Choroid plexus epithelial cell (primary cell): ENCODE measurements around the gene PER3.

ENCODE experiments used
- DNase-seq: peaks from one replicate; pipeline ENCODE4 v3.0.0-alpha.2; 2010; ENCODE audit warnings: low read depth
- H3K4me3 ChIP-seq: 2 replicates; pipeline ENCODE4 v1.5.1; 2011; ENCODE audit warnings: low read depth, mild to moderate bottlenecking, control low read depth, low read length, moderate library complexity
- TF ChIP-seq, protein P1 (sequence below): conservative IDR thresholded peaks from 2 replicates; pipeline ENCODE4 v1.5.1; 2011; ENCODE audit warnings: low read depth, mild to moderate bottlenecking, control low read depth, inconsistent platforms, low read length, moderate library complexity

The PER3 gene

DNA sequence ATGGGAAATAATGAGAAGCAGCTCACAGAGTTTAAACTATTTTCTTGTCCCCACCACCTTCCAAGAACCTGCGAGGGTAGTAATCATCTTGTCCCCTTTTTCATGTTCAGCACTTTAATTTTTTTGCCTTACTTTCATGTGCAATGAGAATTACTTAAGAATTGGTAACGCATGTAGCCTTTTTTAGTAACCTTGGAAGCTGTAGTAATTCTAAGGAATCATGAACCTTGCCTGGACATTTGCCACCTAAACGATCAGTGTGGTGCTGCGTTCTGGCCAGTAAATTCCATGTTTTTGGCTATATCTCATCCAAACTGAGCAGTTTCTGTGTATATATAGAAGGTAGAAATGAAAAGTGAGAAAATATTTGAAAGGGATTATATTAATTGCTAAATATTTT, 16.9 kb upstream of the PER3 start:
- TF ChIP-seq, protein P1, sequence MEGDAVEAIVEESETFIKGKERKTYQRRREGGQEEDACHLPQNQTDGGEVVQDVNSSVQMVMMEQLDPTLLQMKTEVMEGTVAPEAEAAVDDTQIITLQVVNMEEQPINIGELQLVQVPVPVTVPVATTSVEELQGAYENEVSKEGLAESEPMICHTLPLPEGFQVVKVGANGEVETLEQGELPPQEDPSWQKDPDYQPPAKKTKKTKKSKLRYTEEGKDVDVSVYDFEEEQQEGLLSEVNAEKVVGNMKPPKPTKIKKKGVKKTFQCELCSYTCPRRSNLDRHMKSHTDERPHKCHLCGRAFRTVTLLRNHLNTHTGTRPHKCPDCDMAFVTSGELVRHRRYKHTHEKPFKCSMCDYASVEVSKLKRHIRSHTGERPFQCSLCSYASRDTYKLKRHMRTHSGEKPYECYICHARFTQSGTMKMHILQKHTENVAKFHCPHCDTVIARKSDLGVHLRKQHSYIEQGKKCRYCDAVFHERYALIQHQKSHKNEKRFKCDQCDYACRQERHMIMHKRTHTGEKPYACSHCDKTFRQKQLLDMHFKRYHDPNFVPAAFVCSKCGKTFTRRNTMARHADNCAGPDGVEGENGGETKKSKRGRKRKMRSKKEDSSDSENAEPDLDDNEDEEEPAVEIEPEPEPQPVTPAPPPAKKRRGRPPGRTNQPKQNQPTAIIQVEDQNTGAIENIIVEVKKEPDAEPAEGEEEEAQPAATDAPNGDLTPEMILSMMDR = no peak
- DNase-seq = no peak
- H3K4me3 ChIP-seq = no peak overlapping the region

- TF ChIP-seq, protein P1 = no peak
- DNase-seq = no peak
- H3K4me3 ChIP-seq = no peak overlapping the region
Measured at GRCh38 chr1:7768583-7768982, 15.5 kb upstream of the PER3 start.

- TF ChIP-seq, protein P1 = no peak
- DNase-seq = no peak
- no peak overlapping the region for H3K4me3 ChIP-seq
Measured at GRCh38 chr1:7769673-7770412, 14.2 kb upstream of the PER3 start.

- TF ChIP-seq, protein P1 = no peak
- H3K4me3 ChIP-seq = peak overlapping the region; percentile 79
- DNase-seq = peak; percentile 4
Measured at GRCh38 chr1:7770669-7770996, 13.5 kb upstream of the PER3 start.

DNA sequence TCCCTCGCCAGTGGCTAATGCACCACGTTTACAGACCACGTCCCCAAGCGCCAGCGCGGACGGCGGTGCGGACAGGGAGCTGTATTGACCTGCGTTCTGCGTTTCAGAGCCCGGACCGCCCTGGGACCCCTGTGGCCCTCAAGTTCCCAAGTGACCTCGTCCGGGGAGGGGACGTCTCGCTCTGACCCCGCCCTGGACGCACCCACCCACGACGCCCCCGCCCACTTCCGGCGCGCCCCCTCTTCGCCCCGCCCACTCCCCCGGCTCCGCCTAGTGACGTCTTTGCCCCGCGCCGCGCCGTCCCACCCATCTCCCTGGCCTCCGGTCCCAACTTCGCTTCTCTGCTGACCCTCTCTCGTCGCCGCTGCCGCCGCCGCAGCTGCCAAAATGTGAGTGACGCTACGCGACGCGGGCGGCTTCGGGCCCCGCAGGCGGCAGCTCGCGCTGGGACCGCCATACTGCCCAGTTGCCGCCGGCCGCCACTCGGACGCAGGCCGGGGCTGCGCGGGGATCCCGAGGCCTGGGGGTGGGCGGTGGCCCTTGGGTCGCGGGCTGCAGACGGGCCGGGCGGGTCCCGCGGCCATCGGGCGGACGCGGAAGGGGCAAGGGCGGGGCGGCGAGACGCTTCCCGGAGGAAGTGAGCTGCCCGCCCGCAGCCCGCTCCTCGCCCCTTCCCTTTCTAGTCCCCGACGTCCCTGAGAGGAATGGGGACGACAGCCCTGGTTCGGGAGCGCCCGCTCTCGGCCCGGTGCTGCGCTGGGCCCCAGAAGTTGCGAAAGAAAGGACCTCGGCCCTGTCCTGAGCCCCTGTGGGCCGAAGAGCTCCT, 12.9 kb upstream of the PER3 start, which contains the start of gene VAMP3:
TSS of gene VAMP3 (plus strand) at position 300 of the 826 bp plus-strand sequence. CDS start at position 388, 88 bp downstream.
- TF ChIP-seq, protein P1 = no peak
- peak; percentile 78 for DNase-seq
- peak within 1 kb of the TSS; percentile 79 for H3K4me3 ChIP-seq

- H3K4me3 ChIP-seq = peak overlapping the region; percentile 79
- DNase-seq = peak; percentile 38
- TF ChIP-seq, protein P1 = no peak
Measured at GRCh38 chr1:7771823-7772299, 12.2 kb upstream of the PER3 start.
